ENCODE results near the gene C1RL.

DNA sequence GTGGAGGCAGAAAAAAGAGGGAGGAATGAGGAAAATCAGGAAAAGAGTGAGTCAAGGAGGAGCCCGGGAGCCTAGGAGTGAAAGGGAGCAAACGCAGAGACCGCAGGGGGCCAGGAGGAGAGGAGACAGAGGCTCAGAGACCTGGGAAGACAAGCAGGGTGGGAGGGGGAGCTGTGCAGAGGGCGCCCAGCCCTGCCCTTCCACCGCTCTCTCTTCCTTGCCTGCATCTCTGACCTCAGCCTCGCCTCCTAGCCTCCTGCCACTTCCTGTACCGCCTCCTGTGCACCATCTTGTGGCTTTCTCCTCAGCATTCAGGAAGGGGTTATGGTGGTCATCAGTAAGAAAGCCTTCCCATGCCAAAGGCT, 22.5 kb upstream of the C1RL start:
- TF ChIP-seq, protein P1, sequence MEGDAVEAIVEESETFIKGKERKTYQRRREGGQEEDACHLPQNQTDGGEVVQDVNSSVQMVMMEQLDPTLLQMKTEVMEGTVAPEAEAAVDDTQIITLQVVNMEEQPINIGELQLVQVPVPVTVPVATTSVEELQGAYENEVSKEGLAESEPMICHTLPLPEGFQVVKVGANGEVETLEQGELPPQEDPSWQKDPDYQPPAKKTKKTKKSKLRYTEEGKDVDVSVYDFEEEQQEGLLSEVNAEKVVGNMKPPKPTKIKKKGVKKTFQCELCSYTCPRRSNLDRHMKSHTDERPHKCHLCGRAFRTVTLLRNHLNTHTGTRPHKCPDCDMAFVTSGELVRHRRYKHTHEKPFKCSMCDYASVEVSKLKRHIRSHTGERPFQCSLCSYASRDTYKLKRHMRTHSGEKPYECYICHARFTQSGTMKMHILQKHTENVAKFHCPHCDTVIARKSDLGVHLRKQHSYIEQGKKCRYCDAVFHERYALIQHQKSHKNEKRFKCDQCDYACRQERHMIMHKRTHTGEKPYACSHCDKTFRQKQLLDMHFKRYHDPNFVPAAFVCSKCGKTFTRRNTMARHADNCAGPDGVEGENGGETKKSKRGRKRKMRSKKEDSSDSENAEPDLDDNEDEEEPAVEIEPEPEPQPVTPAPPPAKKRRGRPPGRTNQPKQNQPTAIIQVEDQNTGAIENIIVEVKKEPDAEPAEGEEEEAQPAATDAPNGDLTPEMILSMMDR (IDR thresholded peaks at IDR 0.05), result no peak
- TF ChIP-seq EZH2 (IDR thresholded peaks at IDR 0.05; ENCODE audit: borderline replicate concordance, insufficient read depth, low read depth, low read length, poor library complexity, severe bottlenecking), result no peak

Measured in B cell (primary cell).